Nephron (organoid): ENCODE measurements around the gene MYH13.

Experiments
- H3K27ac Mint-ChIP-seq, 3 experiments: 2 replicates each; pipeline ENCODE4 v1.8.0; 2020; ENCODE audit warnings: mixed read lengths in 3 of 3, mild to moderate bottlenecking in 2 of 3, moderate library complexity in 1 of 3
- H3K27me3 Mint-ChIP-seq: 2 replicates; pipeline ENCODE4 v1.8.0; 2021; ENCODE audit warnings: low read depth, mild to moderate bottlenecking, moderate library complexity, mixed read lengths
- H3K36me3 Mint-ChIP-seq: 2 replicates; pipeline ENCODE4 v1.8.0; 2020; ENCODE audit warnings: low read depth, mixed read lengths
- H3K4me1 Mint-ChIP-seq: 2 replicates; pipeline ENCODE4 v1.8.0; 2020; ENCODE audit warnings: mixed read lengths
- H3K4me3 Mint-ChIP-seq, 3 experiments: 2 replicates each; pipeline ENCODE4 v1.8.0; 2020; ENCODE audit warnings: mild to moderate bottlenecking in 3 of 3, mixed read lengths in 3 of 3, moderate library complexity in 2 of 3
- H3K9me3 Mint-ChIP-seq: 2 replicates; pipeline ENCODE4 v1.8.0; 2020; ENCODE audit warnings: mixed read lengths
- CTCF ChIP-seq, 3 experiments: fragments of 200-600 bp; sonication (generic); IDR thresholded peaks; one replicate each; pipeline ENCODE4 v1.5.0; 2021; ENCODE audit warnings: antibody characterized with exemption in 3 of 3; ENCODE audit not compliant: unreplicated experiment in 3 of 3

Gene MYH13

DNA sequence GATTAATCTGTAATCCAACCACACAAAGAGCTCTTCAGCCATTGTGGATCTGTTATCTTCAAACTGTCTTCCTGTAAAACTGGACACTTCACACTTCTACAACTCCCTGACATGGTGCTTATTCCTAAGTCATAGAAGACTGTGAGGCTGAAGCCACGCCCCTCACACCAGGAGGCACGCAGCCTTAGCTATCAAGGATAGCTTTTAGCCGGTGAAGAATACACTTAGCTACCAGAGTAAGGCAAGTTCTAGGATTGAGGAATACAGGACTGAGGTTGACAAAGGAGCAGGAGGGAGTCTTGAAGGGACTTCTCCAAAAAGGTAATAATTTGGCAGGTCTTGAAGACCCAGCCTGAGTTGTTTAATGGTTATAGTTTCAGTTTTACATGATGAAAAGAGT, 94.6 kb downstream of the MYH13 start:
- Mint-ChIP-seq H3K9me3 (peaks cover 3% of the 10 kb centered on the region), H3K27ac (no peak overlapping the region), H3K4me3 (no peak overlapping the region), H3K36me3 (no peaks in the 10 kb centered on the region), H3K4me1 (peaks cover 5% of the 10 kb centered on the region), H3K27me3 (peaks cover 2% of the 10 kb centered on the region)
- TF ChIP-seq CTCF (IDR thresholded peaks at IDR 0.05; ENCODE audit: unreplicated experiment in 3 of 3), result no peak

- TF ChIP-seq CTCF (IDR thresholded peaks at IDR 0.05; ENCODE audit: unreplicated experiment in 3 of 3), result no peak
- no peaks in the 10 kb centered on the region for H3K9me3 Mint-ChIP-seq
- H3K27me3 Mint-ChIP-seq, result no peaks in the 10 kb centered on the region
- H3K4me3 Mint-ChIP-seq, result no peak overlapping the region
- H3K27ac Mint-ChIP-seq, result no peak overlapping the region
- peaks cover 5% of the 10 kb centered on the region for H3K4me1 Mint-ChIP-seq
- no peaks in the 10 kb centered on the region for H3K36me3 Mint-ChIP-seq
Measured at GRCh38 chr17:10276436-10276835, 96.4 kb downstream of the MYH13 start.

GRCh38 chr17:10275418-10275817, 97.4 kb downstream of the MYH13 start:
- Mint-ChIP-seq H3K36me3 (no peaks in the 10 kb centered on the region), H3K27me3 (no peaks in the 10 kb centered on the region), H3K27ac (no peak overlapping the region), H3K4me3 (no peak overlapping the region), H3K9me3 (no peaks in the 10 kb centered on the region), H3K4me1 (peaks cover 5% of the 10 kb centered on the region)
- no peak for TF ChIP-seq CTCF (IDR thresholded peaks at IDR 0.05; ENCODE audit: unreplicated experiment in 3 of 3)

GRCh38 chr17:10271106-10271562, 101.7 kb downstream of the MYH13 start:
- Mint-ChIP-seq H3K27ac (no peak overlapping the region), H3K9me3 (peaks cover 8% of the 10 kb centered on the region), H3K4me3 (no peak overlapping the region), H3K4me1 (no peaks in the 10 kb centered on the region), H3K27me3 (peaks cover 13% of the 10 kb centered on the region), H3K36me3 (no peaks in the 10 kb centered on the region)
- TF ChIP-seq CTCF (IDR thresholded peaks at IDR 0.05; ENCODE audit: unreplicated experiment in 3 of 3), result no peak

- H3K4me3 Mint-ChIP-seq, result no peak overlapping the region
Measured at GRCh38 chr17:10270258-10270657, 102.5 kb downstream of the MYH13 start.

More at GRCh38 chr17:10270258-10270657, 102.5 kb downstream of the MYH13 start:
- Mint-ChIP-seq H3K36me3 (no peaks in the 10 kb centered on the region), H3K27me3 (peaks cover 16% of the 10 kb centered on the region), H3K9me3 (peaks cover 8% of the 10 kb centered on the region), H3K4me1 (no peaks in the 10 kb centered on the region), H3K27ac (no peak overlapping the region)
- TF ChIP-seq CTCF (IDR thresholded peaks at IDR 0.05; ENCODE audit: unreplicated experiment in 3 of 3), result no peak
